Activated T-helper 2 cell treated with anti-CD3 and anti-CD28 coated beads, Interferon-gamma antibody, Interleukin-2, Interleukin-4, amounts not matched to agents 10 μg/mL and 5 μg/mL and 100 μg/mL, durations not matched to agents 14 hours and 24 hours and 36 hours (primary cell): ENCODE data around the gene ZNF831. TPM values are rescaled to one million over a fixed set of nuclear protein-coding genes. Genes with fewer than 3 reads are reported as not detected.
A peak's percentile ranks its signal among the peaks of the same experiment; 100 is the strongest.

Experiments
- DNase-seq: peaks from one replicate; pipeline ENCODE4 v3.0.0; 2021; ENCODE audit warnings: low spot score
- H3K27ac Mint-ChIP-seq: one replicate; pipeline ENCODE4 v1.8.0; 2021; ENCODE audit warnings: mixed read lengths
- H3K27me3 Mint-ChIP-seq: one replicate; pipeline ENCODE4 v1.8.0; 2021; ENCODE audit warnings: low read depth, mixed read lengths
- H3K36me3 Mint-ChIP-seq: one replicate; pipeline ENCODE4 v1.8.0; 2021; ENCODE audit warnings: low read depth, mixed read lengths
- H3K4me1 Mint-ChIP-seq: one replicate; pipeline ENCODE4 v1.8.0; 2021; ENCODE audit warnings: low read depth, mixed read lengths
- H3K4me3 Mint-ChIP-seq: one replicate; pipeline ENCODE4 v1.8.0; 2021; ENCODE audit warnings: low read depth, mild to moderate bottlenecking, moderate library complexity, mixed read lengths
- H3K9me3 Mint-ChIP-seq: one replicate; pipeline ENCODE4 v1.8.0; 2021; ENCODE audit warnings: mixed read lengths
- intact Hi-C: fragments of 100-400 bp; cut with micrococcal nuclease; formaldehyde crosslinking; loops from one replicate; pipeline ENCODE4 v1.15.1; 2023
- total RNA-seq: library from RNA; stranded (reverse); gene quantifications from 2 replicates; pipeline ENCODE4 v1.2.3, GENCODE V29; 2022

ZNF831 gene
- total RNA-seq, 1 donor from 2014 or later = 3.0 TPM

DNA sequence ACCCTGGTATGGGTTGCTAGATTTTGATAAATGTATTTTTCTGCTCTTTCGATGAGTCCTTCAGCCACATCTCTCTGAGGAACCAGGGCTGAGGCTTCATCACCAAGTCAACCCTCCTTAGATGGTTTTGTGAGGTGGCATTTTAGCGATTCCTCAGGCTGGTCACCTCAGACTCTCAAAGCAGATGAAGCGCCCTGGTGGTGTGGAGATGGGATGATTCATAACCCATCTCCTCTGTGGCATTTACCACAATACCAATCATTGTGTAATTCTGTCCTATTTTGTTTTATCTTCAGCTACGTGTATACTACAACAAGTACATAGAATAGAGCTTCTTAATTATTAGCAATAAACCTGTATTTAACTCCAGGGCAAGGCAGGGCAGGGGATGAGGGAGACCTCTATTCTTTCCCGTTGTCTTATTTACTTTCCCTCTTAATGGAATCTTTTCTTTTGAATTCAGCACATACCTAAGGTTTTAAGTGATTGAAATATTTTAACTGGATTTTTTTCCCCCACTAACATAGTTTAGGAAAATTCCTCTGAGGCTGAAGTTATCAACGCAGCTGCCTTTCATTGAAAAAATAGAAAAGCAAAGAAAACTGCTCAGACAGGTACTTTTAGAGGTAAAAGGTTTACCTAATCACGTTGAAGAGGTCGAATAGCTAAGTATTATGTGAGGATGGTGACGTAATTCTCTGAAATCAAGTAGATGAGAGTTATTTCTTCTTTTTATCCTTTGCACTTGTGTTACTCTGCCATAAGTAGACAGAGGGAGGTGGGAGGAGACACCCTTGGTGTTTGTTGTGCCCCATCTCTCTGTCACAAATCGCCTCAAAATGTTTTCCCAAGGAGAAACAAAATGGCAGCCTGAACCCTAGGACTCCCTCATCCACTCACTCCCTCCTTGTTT, 79.3 kb downstream of the ZNF831 start:
- intact Hi-C loops = no loop called here
- Mint-ChIP-seq H3K36me3 (peaks cover 10% of the 10 kb centered on the region), H3K4me3 (no peak overlapping the region), H3K27ac (no peak overlapping the region), H3K27me3 (peaks cover 9% of the 10 kb centered on the region), H3K4me1 (peaks cover 7% of the 10 kb centered on the region), H3K9me3 (no peaks in the 10 kb centered on the region)
- no peak for DNase-seq

DNA sequence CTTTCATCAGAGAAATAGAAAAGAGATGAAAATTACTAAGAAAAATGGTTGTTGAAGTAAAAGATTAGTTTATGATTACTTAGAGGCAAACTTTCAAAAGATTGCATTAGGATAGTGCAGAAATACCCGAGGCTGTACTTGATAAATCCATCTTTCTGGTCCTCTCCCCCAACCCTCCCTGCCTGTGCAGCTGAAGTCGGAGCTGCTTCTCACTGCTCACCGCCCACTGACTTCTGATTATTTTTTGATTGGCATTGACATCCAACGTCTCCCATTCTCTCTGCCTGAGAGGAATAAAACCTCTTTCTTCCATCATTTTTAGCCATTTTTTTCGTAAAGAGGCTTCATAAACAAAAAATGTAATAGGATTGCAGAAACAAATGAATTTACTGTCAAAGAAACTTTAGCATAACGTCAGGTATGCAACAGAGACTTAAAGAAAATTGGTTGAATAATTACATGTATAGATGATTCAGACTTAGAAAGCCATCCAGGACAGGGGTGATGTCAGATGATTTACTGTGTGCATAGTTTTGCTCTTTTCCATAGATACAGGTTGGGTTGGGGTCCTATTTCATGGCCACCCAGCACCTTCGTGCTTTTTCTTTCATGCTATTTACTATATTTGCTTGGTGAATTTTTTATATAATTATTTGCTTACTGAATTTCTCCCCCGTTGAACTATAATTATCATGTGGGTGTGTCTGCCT, 83.2 kb downstream of the ZNF831 start:
- H3K4me3 Mint-ChIP-seq = no peak overlapping the region
- H3K4me1 Mint-ChIP-seq = peaks cover 13% of the 10 kb centered on the region
- no peak overlapping the region for H3K27ac Mint-ChIP-seq
- H3K27me3 Mint-ChIP-seq = peaks cover 8% of the 10 kb centered on the region
- peaks cover 33% of the 10 kb centered on the region for H3K36me3 Mint-ChIP-seq
- no peak for DNase-seq
- H3K9me3 Mint-ChIP-seq = peaks cover 17% of the 10 kb centered on the region
- intact Hi-C loops = no loop called here

DNA sequence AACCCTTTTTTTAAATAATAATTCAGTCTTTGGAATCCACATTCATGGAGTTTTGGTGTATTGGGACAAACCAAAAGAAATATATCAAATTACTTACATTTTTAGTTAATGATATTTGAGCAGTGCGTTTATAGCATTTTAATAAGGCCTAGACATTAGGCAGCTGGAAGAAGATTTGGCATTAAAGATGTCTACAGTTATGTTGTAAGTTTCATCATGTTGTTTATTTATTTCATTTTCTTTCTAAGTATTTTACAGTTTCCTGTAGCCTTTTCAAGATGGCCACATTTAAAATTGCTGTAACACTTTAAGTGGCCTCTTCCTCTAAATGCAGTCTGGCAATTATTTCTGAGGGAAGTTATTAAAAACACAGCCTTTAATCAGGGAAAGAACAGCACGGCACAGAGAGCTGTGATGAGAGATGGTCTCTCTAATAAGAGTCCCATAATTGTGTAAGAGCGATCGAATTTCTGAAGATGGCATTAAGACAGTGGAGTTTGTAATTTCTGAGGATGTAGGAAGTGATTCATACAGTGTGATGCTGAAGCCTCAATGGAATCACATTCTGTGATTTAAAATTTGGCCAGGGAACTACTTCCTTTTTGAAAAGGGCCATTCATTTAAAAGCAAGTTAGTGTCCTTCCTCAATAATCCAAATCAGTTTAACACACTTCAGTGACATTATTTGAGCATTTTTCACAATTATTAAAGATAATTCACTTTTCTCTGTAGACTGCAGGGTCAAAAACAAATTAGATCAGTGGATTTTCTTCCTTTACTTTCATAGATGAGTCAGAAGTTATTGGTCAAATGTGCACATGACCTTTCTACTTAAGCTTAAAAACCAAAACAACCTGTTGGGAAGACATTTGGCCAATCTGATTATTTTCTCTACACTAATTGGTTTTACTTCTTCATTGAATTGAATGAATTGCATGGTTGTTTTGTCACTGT, 84.4 kb downstream of the ZNF831 start:
- peaks cover 8% of the 10 kb centered on the region for H3K27me3 Mint-ChIP-seq
- peaks cover 15% of the 10 kb centered on the region for H3K4me1 Mint-ChIP-seq
- DNase-seq = no peak
- no peak overlapping the region for H3K4me3 Mint-ChIP-seq
- peaks cover 40% of the 10 kb centered on the region for H3K36me3 Mint-ChIP-seq
- intact Hi-C loops = no loop called here
- no peak overlapping the region for H3K27ac Mint-ChIP-seq
- peaks cover 18% of the 10 kb centered on the region for H3K9me3 Mint-ChIP-seq

DNA sequence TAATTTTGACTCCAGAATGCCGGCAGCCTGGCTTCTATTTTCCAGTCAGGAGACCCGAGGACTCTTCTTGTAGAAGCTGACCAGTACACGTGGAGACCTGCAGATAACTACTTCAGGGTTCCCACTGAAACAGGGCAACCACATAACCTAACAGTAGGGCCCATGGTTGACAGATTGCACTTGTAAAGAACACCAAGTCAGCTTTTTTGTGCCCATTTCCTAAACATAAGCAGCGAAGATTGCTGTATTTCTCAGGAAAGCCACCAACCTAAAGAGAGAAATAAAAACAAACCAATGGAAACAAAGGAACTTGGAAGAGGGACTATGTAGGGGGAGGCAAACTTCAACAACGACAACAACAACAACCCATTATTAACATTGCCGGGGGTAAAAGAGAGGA, 86.7 kb downstream of the ZNF831 start:
- Mint-ChIP-seq H3K27ac (no peak overlapping the region), H3K36me3 (peaks cover 54% of the 10 kb centered on the region), H3K27me3 (peaks cover 3% of the 10 kb centered on the region), H3K4me1 (peaks cover 35% of the 10 kb centered on the region), H3K4me3 (no peak overlapping the region), H3K9me3 (peaks cover 18% of the 10 kb centered on the region)
- intact Hi-C loops = loop anchor here (5.0 kb wide), 1 partner anchor 83 kb away; no protein-coding TSS in a partner anchor
- no peak for DNase-seq

DNA sequence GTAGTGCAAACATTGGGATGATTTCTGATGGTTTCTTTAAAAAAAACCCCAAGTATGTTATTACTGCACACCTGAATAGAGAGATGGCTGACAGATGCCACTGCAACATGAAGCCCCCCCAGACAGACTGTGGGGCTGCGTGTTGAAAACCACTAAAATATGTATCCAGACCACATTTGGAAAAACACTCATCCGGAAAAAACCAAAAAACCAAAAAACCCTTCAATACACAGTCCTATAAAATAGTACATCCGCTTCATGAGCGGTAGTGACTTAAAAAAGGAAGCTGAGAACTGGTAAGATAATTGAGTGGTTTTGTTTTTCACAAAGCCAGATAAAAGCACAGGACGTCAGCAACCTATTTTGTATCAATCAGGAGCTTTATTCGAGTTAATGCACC, 89.7 kb downstream of the ZNF831 start:
- peaks cover 43% of the 10 kb centered on the region for H3K4me1 Mint-ChIP-seq
- H3K36me3 Mint-ChIP-seq = peaks cover 55% of the 10 kb centered on the region
- intact Hi-C loops = loop anchor here (5.0 kb wide), 1 partner anchor 86 kb away; no protein-coding TSS in a partner anchor
- peaks cover 18% of the 10 kb centered on the region for H3K9me3 Mint-ChIP-seq
- H3K4me3 Mint-ChIP-seq = no peak overlapping the region
- peak overlapping the region; percentile 74 for H3K27ac Mint-ChIP-seq
- H3K27me3 Mint-ChIP-seq = peaks cover 1% of the 10 kb centered on the region
- no peak for DNase-seq

DNA sequence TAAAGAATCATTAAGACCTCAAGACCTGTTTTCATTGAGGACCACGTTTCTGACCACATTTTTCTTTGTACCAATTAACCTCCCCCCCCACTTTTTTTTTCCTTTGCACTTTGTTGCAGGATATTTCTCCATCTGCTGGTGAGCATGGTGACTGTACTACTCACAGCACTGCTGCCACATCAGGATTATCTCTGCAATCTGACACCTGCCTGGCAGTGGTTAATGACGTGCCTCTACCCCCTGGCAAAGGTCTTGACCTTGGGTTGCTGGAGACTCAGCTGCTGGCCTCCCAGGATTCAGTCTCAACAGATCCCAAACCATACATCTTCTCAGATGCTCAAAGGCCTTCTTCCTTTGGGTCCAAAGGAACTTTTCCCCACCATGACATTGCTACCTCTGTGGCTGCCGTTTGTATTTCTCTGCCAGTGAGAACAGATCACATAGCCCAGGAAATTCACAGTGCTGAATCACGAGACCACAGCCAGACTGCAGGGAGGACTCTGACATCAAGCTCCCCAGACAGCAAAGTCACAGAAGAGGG, 90.2 kb downstream of the ZNF831 start:
- H3K9me3 Mint-ChIP-seq = peaks cover 18% of the 10 kb centered on the region
- peak; percentile 14 for DNase-seq
- peak overlapping the region; percentile 20 for H3K4me3 Mint-ChIP-seq
- peaks cover 1% of the 10 kb centered on the region for H3K27me3 Mint-ChIP-seq
- intact Hi-C loops = loop anchor here (5.0 kb wide), 1 partner anchor 87 kb away; no protein-coding TSS in a partner anchor
- H3K27ac Mint-ChIP-seq = peak overlapping the region; percentile 74
- peaks cover 49% of the 10 kb centered on the region for H3K36me3 Mint-ChIP-seq
- peaks cover 46% of the 10 kb centered on the region for H3K4me1 Mint-ChIP-seq

DNA sequence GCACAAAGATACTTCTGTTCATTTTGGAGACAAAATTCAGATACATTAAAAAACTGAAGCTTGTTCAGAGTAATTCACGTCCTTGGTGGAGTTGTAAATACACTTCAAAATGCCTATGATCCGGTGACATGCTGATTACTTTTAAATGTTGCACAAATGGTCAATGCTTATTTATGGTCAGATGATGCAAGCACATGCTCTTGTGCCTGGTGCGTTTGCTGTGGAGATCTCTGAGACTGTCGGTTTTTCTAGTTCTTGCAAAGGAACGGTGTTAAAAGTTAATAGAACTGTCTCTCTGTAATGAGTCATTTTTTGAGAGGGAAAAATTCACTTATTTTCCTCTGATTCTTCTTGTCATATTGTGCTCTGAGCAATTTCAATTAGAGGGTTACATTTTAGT, 91.6 kb downstream of the ZNF831 start:
- DNase-seq = no peak
- Mint-ChIP-seq H3K4me3 (no peak overlapping the region), H3K9me3 (peaks cover 17% of the 10 kb centered on the region), H3K4me1 (peaks cover 50% of the 10 kb centered on the region), H3K36me3 (peaks cover 41% of the 10 kb centered on the region), H3K27me3 (peaks cover 8% of the 10 kb centered on the region), H3K27ac (no peak overlapping the region)
- intact Hi-C loops = no loop called here

DNA sequence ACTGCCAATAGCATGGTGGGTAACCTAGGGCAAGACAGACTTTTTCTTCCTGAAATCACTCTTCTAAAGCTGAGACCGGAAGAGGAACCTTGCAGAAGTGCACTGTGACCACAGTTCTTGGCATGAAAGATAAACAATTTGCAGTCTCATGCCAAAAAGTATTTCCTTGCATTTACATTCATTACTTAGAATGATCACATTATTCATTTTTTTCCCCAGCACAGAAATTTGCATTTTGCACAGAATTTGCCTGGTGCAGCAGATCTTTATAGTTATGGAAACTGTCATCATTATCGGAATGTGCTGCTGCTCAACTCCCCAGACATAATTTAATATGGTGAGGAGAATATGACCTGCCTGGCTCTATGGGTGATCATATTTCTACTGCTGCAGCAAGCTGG, 94.6 kb downstream of the ZNF831 start:
- Mint-ChIP-seq H3K9me3 (no peaks in the 10 kb centered on the region), H3K4me1 (peaks cover 39% of the 10 kb centered on the region), H3K27ac (peak overlapping the region; percentile 44), H3K27me3 (peaks cover 25% of the 10 kb centered on the region), H3K36me3 (peaks cover 18% of the 10 kb centered on the region), H3K4me3 (no peak overlapping the region)
- no peak for DNase-seq
- intact Hi-C loops = no loop called here

DNA sequence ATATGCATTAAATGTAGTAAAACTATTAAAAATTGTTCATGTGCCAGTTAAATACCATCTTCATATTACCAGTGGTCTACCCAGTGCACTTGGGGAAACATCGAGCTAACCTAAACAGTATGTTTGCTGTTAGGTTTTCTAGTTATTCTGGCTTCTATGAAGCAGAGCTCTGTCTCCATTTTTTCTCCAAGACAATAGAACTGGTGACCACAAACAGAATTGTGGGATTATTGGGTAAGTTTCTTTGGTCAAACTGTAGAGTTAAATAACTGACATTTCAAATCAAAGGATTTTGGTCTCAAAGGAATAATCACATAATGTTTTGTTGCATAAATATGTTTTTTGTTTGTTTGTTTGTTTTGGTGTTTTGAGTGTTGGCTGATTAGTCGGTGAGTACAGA, 96.3 kb downstream of the ZNF831 start:
- peaks cover 38% of the 10 kb centered on the region for H3K27me3 Mint-ChIP-seq
- H3K27ac Mint-ChIP-seq = no peak overlapping the region
- peaks cover 6% of the 10 kb centered on the region for H3K36me3 Mint-ChIP-seq
- H3K9me3 Mint-ChIP-seq = no peaks in the 10 kb centered on the region
- H3K4me3 Mint-ChIP-seq = no peak overlapping the region
- no peak for DNase-seq
- peaks cover 23% of the 10 kb centered on the region for H3K4me1 Mint-ChIP-seq
- intact Hi-C loops = no loop called here

DNA sequence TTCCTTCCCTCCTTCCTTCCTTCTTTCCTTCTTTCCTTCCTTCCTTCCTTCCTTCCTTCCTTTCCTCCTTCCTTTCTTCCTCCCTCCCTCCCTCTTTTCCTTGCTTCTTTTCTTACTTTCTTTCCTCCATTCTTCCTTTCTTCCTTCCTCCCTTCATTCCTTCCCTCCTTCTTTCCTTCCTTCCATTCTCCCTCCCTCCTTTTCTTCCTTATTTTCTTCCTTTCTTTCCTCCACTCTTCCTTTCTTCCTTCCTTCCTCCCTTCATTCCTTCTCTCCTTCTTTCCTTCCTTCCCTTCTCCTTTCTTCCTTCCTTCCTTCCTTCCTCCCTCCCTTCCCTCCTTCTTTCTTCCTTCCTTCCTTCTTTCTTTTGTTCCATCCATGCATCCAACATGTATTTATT, 101.7 kb downstream of the ZNF831 start:
- Mint-ChIP-seq H3K27me3 (peaks cover 70% of the 10 kb centered on the region), H3K27ac (no peak overlapping the region), H3K4me1 (peaks cover 10% of the 10 kb centered on the region), H3K9me3 (no peaks in the 10 kb centered on the region), H3K36me3 (no peaks in the 10 kb centered on the region), H3K4me3 (no peak overlapping the region)
- DNase-seq = no peak
- intact Hi-C loops = no loop called here

DNA sequence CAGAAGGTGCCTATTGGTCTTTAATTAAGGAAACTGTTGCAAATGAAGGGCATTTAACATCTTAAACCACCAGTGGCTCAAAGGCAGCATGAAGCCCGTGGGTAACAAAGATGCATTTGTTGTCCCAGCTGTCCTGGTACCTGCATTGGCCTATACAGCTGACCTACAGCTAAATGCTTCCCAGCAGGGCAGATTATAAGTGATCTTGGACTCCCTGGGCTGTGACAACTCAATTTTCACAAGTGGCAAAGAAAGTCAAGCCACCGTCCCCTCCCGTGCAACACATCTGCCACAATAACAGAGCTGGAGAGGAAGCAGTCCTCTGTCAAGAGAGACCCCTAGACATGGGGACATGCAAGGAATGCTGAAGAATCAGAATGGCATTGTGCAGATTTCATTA, 105.2 kb downstream of the ZNF831 start:
- no peak for DNase-seq
- H3K27me3 Mint-ChIP-seq = peaks cover 62% of the 10 kb centered on the region
- H3K9me3 Mint-ChIP-seq = no peaks in the 10 kb centered on the region
- intact Hi-C loops = no loop called here
- no peak overlapping the region for H3K4me3 Mint-ChIP-seq
- peaks cover 18% of the 10 kb centered on the region for H3K4me1 Mint-ChIP-seq
- H3K36me3 Mint-ChIP-seq = no peaks in the 10 kb centered on the region
- no peak overlapping the region for H3K27ac Mint-ChIP-seq

DNA sequence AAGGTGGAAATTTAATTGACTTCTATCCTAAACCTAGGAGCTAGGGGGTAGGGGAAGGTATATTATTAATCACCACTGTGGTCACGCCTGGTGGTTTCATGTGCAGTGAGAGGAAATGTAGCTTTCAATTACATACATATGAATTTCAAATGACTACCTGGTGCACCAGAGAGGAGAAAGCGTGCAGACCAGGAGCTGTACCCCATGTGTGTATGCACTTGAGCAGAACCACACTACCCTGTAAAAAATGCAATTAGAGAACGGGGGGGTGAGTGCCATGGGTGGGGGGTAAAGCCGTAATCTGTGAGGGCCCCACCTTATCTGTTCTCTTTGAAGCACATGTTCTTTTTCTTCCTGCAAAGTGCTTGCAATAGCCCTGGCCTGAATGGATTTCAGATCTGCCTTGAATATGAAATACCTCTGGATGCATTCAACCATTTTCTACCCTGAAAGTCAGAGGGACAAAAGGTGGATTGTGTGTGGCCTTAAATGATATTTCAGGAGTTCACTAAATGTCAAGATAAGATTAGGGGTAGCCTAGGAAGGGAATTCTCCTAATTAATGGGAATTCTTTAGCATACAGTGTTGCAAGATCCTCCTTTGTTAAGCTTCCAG, 105.9 kb downstream of the ZNF831 start:
- Mint-ChIP-seq H3K27ac (no peak overlapping the region), H3K36me3 (no peaks in the 10 kb centered on the region), H3K4me1 (peaks cover 24% of the 10 kb centered on the region), H3K27me3 (peaks cover 62% of the 10 kb centered on the region), H3K4me3 (no peak overlapping the region), H3K9me3 (no peaks in the 10 kb centered on the region)
- DNase-seq = no peak
- intact Hi-C loops = no loop called here
